Fibroblast of lung (primary cell): ENCODE data around the gene STPG2. TPM values are rescaled to one million over a fixed set of nuclear protein-coding genes. Genes with fewer than 3 reads are reported as not detected.
"Not testable (repeated sequence)": the region's sequence is repeated elsewhere in the genome, so short reads cannot be mapped to it uniquely, and the experiment has no call there.

Source experiments
- DNase-seq, 2 donors: peaks; one replicate each; pipeline versions ENCODE4 v3.0.0 to v3.0.0-alpha.2; 2010; ENCODE audit warnings: low read depth in 2 of 2
- H2AFZ ChIP-seq: 2 replicates; pipeline ENCODE4 v1.5.1; 2012; ENCODE audit warnings: low read length, control low read depth, inconsistent platforms
- H3K27ac ChIP-seq: 2 replicates; pipeline ENCODE4 v1.5.1; 2011; ENCODE audit warnings: low read length, control low read depth; ENCODE audit not compliant: insufficient read depth
- H3K27me3 ChIP-seq: 2 replicates; pipeline ENCODE4 v1.5.1; 2011; ENCODE audit warnings: mild to moderate bottlenecking, low read length; ENCODE audit not compliant: control insufficient read depth, insufficient read depth
- H3K36me3 ChIP-seq: 2 replicates; pipeline ENCODE4 v1.5.1; 2011; ENCODE audit warnings: low read length; ENCODE audit not compliant: control insufficient read depth, insufficient read depth
- H3K4me1 ChIP-seq: 2 replicates; pipeline ENCODE4 v1.5.1; 2011; ENCODE audit warnings: low read length; ENCODE audit not compliant: control insufficient read depth, insufficient read depth; ENCODE audit errors: extremely low read depth
- H3K4me2 ChIP-seq: 2 replicates; pipeline ENCODE4 v1.5.1; 2011; ENCODE audit warnings: low read length, control low read depth; ENCODE audit not compliant: insufficient read depth; ENCODE audit errors: extremely low read depth
- H3K4me3 ChIP-seq, 4 experiments: fragments of 200-600 bp in 1 of 4; sonication (generic) in 1 of 4; replicated peaks in 1 of 4; 2 replicates each; pipeline ENCODE4 v1.5.1; 2011 to 2016; ENCODE audit warnings: low read length in 4 of 4, low read depth in 3 of 4, mild to moderate bottlenecking in 3 of 4, control low read depth in 2 of 4, inconsistent platforms in 1 of 4, mixed read lengths in 1 of 4; ENCODE audit not compliant: insufficient read depth in 1 of 4; ENCODE audit errors: control extremely low read depth in 1 of 4
- H3K79me2 ChIP-seq: 2 replicates; pipeline ENCODE4 v1.5.1; 2012; ENCODE audit warnings: mild to moderate bottlenecking, low read length, inconsistent platforms; ENCODE audit not compliant: control insufficient read depth, insufficient read depth
- H3K9ac ChIP-seq: 2 replicates; pipeline ENCODE4 v1.5.1; 2011; ENCODE audit warnings: mild to moderate bottlenecking, low read length, control low read depth; ENCODE audit not compliant: insufficient read depth
- H3K9me3 ChIP-seq: 2 replicates; pipeline ENCODE4 v1.5.1; 2012; ENCODE audit warnings: low read depth, low read length; ENCODE audit not compliant: control insufficient read depth, insufficient read depth
- H4K20me1 ChIP-seq: 2 replicates; pipeline ENCODE4 v1.5.1; 2011; ENCODE audit warnings: low read length; ENCODE audit not compliant: control insufficient read depth, insufficient read depth; ENCODE audit errors: extremely low read depth
- CTCF ChIP-seq, 2 donors: IDR thresholded peaks in 1 of 2; conservative IDR thresholded peaks in 1 of 2; 1 replicate in 1 of 2; 2 replicates in 1 of 2; pipeline ENCODE4 v1.5.1; 2011 to 2012; ENCODE audit warnings: low read length in 2 of 2, control low read depth in 1 of 2, inconsistent platforms in 1 of 2, low read depth in 1 of 2, mild to moderate bottlenecking in 1 of 2
- EZH2 ChIP-seq: IDR thresholded peaks from 2 replicates; pipeline ENCODE4 v1.5.1; 2012; ENCODE audit warnings: low read length, control low read depth, mild to moderate bottlenecking; ENCODE audit errors: missing control alignments
- polyA plus RNA-seq, 2 donors: library from polyadenylated mRNA; depleted of rRNA in 1 of 2; stranded (reverse) in 1 of 2; unstranded in 1 of 2; fragments of >200 nt; gene quantifications; 2 replicates each; pipeline ENCODE4 v1.2.1, GENCODE V29; 2011 to 2012; ENCODE audit warnings: missing spikeins in 1 of 2
- total RNA-seq: library from RNA; depleted of rRNA; stranded (reverse); fragments of >200 nt; gene quantifications from 2 replicates; pipeline ENCODE4 v1.2.1, GENCODE V29; 2014

The STPG2 gene
- total and polyA plus RNA-seq, 2 donors (not counting 1 experiment from before 2014, with no cell fraction given), result 0.17 TPM; not detected in 1

DNA sequence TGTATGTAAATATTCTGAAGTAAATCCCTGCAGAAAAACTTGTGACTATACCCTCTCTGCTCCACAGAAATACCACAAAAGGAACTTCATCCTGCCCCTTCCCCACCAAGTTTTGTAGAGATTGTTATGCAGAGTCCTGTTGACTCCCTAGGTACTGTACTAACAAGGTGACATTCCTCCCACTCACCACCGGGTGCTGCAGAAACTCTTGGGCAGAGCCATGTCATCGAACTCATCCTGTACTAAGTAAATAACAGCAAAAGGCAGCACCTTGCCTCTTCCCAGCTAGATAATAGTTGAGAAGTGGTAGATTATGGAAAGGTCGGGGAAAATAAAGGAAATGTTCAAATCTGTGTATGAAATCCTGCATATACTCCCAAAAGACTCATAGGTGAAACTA is 233.3 kb downstream of the STPG2 start:
- Histone ChIP-seq H3K27me3 (no peaks in the 10 kb centered on the region), H3K4me2 (no peak overlapping the region), H3K79me2 (no peaks in the 10 kb centered on the region), H2AFZ (no peak overlapping the region), H3K9ac (no peak overlapping the region), H3K9me3 (no peaks in the 10 kb centered on the region), H3K36me3 (no peaks in the 10 kb centered on the region), H3K4me3 (no peak overlapping the region), H3K27ac (no peak overlapping the region), H3K4me1 (no peaks in the 10 kb centered on the region), H4K20me1 (no peaks in the 10 kb centered on the region)
- TF ChIP-seq CTCF (conservative IDR thresholded peaks at IDR 0.05 in 1 of 2, IDR thresholded peaks at IDR 0.05 in 1 of 2; ENCODE audit: low read depth in 1 of 2, low read length in 2 of 2) (no peak), EZH2 (no peak)
- no peak for DNase-seq

- H3K36me3 ChIP-seq, H2AFZ ChIP-seq, H3K27ac ChIP-seq, H3K9ac ChIP-seq, H3K4me3 ChIP-seq, H3K79me2 ChIP-seq, H3K9me3 ChIP-seq, H4K20me1 ChIP-seq, DNase-seq, H3K27me3 ChIP-seq, H3K4me1 ChIP-seq, H3K4me2 ChIP-seq: not testable (repeated sequence)
Observed at GRCh38 chr4:97903436-97904189, 239.7 kb downstream of the STPG2 start.

DNA sequence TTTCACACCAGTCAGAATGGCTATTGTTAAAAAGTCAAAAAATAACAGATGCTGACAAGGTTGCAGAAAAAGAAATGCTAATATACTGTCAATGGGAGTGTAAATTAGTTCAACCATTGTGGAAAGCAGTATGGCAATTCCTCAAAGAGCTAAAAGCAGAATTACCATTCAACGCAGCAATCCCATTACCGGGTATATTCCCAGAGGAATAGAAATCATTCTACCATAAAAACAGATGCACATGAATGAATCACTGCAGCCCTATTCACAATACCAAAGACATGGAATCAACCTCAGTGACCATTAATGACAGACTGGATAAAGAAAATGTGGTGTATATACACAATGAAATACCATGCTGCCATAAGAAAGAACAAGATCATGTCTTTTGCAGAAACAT is 243.0 kb downstream of the STPG2 start:
- no peak overlapping the region for H3K27ac ChIP-seq
- H3K4me1 ChIP-seq, result no peaks in the 10 kb centered on the region
- H3K79me2 ChIP-seq, result no peaks in the 10 kb centered on the region
- DNase-seq, result no peak
- TF ChIP-seq EZH2 (no peak), CTCF (conservative IDR thresholded peaks at IDR 0.05 in 1 of 2, IDR thresholded peaks at IDR 0.05 in 1 of 2; ENCODE audit: low read depth in 1 of 2, low read length in 2 of 2) (no peak)
- H4K20me1 ChIP-seq, result no peaks in the 10 kb centered on the region
- no peak overlapping the region for H3K4me2 ChIP-seq
- no peak overlapping the region for H3K4me3 ChIP-seq
- no peaks in the 10 kb centered on the region for H3K36me3 ChIP-seq
- no peaks in the 10 kb centered on the region for H3K27me3 ChIP-seq
- no peak overlapping the region for H3K9ac ChIP-seq
- H3K9me3 ChIP-seq, result no peaks in the 10 kb centered on the region
- H2AFZ ChIP-seq, result no peak overlapping the region
